Stomach (tissue), 4 donors: ENCODE data around the gene ARRDC2.

Source experiments
- CTCF ChIP-seq, 7 experiments: fragments of 450-650 bp in 4 of 7; fragments of 200-600 bp in 3 of 7; sonication (generic) in 3 of 7; IDR thresholded peaks; one replicate each; pipeline ENCODE4 v1.5.1; 2016 to 2019; ENCODE audit warnings: antibody characterized with exemption in 7 of 7, control low read depth in 2 of 7, mild to moderate bottlenecking in 1 of 7
- EP300 ChIP-seq: sonication (generic); formaldehyde crosslinking; IDR thresholded peaks from one replicate; pipeline ENCODE4 v1.6.1; 2017; ENCODE audit warnings: antibody characterized with exemption

- TF ChIP-seq CTCF (IDR thresholded peaks at IDR 0.05) (no peak), EP300 (no peak)
Observed at GRCh38 chr19:17963936-17964691, 43.9 kb upstream of the ARRDC2 start.
